SK-N-SH treated with all-trans-retinoic acid at 6 μM for 48 hours (cell line): ENCODE measurements around the gene P2RX4.

Experiments used
- ARNTL ChIP-seq: fragments of 450-650 bp; formaldehyde crosslinking; IDR thresholded peaks from 2 replicates; pipeline ENCODE4 v1.5.0; 2020; ENCODE audit warnings: low read depth, mild to moderate bottlenecking, moderate library complexity, borderline replicate concordance
- CSDC2 ChIP-seq: fragments of 250-450 bp; sonication (Bioruptor Pico); IDR thresholded peaks from 2 replicates; pipeline ENCODE4 v1.5.0; 2020; ENCODE audit warnings: mild to moderate bottlenecking, moderate library complexity
- CSRNP3 ChIP-seq: fragments of 250-450 bp; sonication (Bioruptor Pico); IDR thresholded peaks from 2 replicates; pipeline ENCODE4 v1.5.1; 2021; ENCODE audit warnings: mild to moderate bottlenecking, moderate library complexity
- PATZ1 ChIP-seq: fragments of 250-450 bp; sonication (Bioruptor Pico); IDR thresholded peaks from 2 replicates; pipeline ENCODE4 v1.8.0; 2020; ENCODE audit warnings: mild to moderate bottlenecking, moderate library complexity, borderline replicate concordance
- PPARA ChIP-seq: fragments of 250-450 bp; sonication (Bioruptor Pico); IDR thresholded peaks from 2 replicates; pipeline ENCODE4 v1.5.0; 2020; ENCODE audit warnings: mild to moderate bottlenecking, borderline replicate concordance
- RARB ChIP-seq: fragments of 250-450 bp; sonication (Bioruptor Pico); IDR thresholded peaks from 2 replicates; pipeline ENCODE4 v1.8.0; 2021; ENCODE audit warnings: mild to moderate bottlenecking, moderate library complexity
- SNAI2 ChIP-seq: fragments of 250-450 bp; sonication (Bioruptor Pico); IDR thresholded peaks from 2 replicates; pipeline ENCODE4 v1.5.0; 2020; ENCODE audit warnings: mild to moderate bottlenecking, moderate library complexity
- TCF4 ChIP-seq: fragments of 250-450 bp; sonication (Bioruptor Pico); IDR thresholded peaks from 2 replicates; pipeline ENCODE4 v1.8.0; 2021; ENCODE audit warnings: mild to moderate bottlenecking, moderate library complexity, borderline replicate concordance
- ZFP3 ChIP-seq: fragments of 250-450 bp; sonication (Bioruptor Pico); IDR thresholded peaks from 2 replicates; pipeline ENCODE4 v1.5.0; 2020; ENCODE audit warnings: mild to moderate bottlenecking, moderate library complexity
- ZFP30 ChIP-seq: fragments of 450-650 bp; formaldehyde crosslinking; IDR thresholded peaks from 2 replicates; pipeline ENCODE4 v1.5.0; 2022; ENCODE audit warnings: mild to moderate bottlenecking, moderate library complexity
- ZNF8 ChIP-seq: fragments of 450-650 bp; formaldehyde crosslinking; IDR thresholded peaks from 2 replicates; pipeline ENCODE4 v1.5.0; 2020; ENCODE audit warnings: mild to moderate bottlenecking, moderate library complexity
- TF ChIP-seq, protein P1 (sequence below): fragments of 250-450 bp; sonication (Bioruptor Pico); IDR thresholded peaks from 2 replicates; pipeline ENCODE4 v1.5.1; 2020; ENCODE audit warnings: low read depth, mild to moderate bottlenecking, moderate library complexity

DNA sequence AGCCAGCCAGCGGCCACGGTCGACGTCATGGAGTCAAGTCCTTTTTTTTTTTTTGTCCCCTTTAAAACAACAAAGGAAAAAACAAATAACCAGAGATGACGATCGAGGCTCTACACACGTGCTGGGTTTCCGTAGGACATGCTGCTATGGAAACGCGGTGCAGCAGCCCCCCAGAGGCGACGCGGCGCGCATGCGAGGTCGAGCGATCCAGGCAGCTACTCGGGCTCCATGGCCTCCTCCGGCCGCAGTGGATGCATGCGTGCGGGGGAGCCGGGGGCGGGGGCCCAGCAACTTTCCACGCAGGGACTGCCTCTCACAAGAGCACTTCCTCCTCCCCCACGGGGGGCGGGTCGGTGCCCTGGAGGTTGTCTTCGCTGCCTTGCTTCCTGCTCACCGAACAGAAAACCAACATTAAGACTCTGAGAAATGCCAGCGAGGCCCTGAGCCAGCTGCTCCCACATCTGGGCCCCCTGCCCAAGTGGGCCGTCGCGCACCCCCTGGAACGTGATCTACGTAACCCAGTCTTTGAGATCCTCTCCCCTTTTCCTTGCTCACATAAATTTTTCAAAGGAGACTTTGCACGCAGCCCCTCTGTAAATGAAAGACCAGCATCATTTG, 30.7 kb downstream of the P2RX4 start:
- TF ChIP-seq RARB (CRISPR knock-in tag), result no peak
- TF ChIP-seq ZFP3 (CRISPR knock-in tag), result no peak
- TF ChIP-seq ZNF8 (CRISPR knock-in tag), result no peak
- no peak for TF ChIP-seq CSRNP3 (CRISPR knock-in tag)
- TF ChIP-seq PPARA (CRISPR knock-in tag), result no peak
- no peak for TF ChIP-seq ARNTL (CRISPR knock-in tag)
- TF ChIP-seq, protein P1, sequence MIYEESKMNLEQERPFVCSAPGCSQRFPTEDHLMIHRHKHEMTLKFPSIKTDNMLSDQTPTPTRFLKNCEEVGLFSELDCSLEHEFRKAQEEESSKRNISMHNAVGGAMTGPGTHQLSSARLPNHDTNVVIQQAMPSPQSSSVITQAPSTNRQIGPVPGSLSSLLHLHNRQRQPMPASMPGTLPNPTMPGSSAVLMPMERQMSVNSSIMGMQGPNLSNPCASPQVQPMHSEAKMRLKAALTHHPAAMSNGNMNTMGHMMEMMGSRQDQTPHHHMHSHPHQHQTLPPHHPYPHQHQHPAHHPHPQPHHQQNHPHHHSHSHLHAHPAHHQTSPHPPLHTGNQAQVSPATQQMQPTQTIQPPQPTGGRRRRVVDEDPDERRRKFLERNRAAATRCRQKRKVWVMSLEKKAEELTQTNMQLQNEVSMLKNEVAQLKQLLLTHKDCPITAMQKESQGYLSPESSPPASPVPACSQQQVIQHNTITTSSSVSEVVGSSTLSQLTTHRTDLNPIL (CRISPR knock-in tag), result no peak
- no peak for TF ChIP-seq TCF4 (CRISPR knock-in tag)
- no peak for TF ChIP-seq ZFP30 (CRISPR knock-in tag)
- TF ChIP-seq PATZ1, result no peak
- no peak for TF ChIP-seq CSDC2 (CRISPR knock-in tag)
- no peak for TF ChIP-seq SNAI2 (CRISPR knock-in tag)
